ENCODE measurements around the gene B4GALNT1.
"Not testable (repeated sequence)": the region's sequence is repeated elsewhere in the genome, so short reads cannot be mapped to it uniquely, and the experiment has no call there.

B4GALNT1 gene

DNA sequence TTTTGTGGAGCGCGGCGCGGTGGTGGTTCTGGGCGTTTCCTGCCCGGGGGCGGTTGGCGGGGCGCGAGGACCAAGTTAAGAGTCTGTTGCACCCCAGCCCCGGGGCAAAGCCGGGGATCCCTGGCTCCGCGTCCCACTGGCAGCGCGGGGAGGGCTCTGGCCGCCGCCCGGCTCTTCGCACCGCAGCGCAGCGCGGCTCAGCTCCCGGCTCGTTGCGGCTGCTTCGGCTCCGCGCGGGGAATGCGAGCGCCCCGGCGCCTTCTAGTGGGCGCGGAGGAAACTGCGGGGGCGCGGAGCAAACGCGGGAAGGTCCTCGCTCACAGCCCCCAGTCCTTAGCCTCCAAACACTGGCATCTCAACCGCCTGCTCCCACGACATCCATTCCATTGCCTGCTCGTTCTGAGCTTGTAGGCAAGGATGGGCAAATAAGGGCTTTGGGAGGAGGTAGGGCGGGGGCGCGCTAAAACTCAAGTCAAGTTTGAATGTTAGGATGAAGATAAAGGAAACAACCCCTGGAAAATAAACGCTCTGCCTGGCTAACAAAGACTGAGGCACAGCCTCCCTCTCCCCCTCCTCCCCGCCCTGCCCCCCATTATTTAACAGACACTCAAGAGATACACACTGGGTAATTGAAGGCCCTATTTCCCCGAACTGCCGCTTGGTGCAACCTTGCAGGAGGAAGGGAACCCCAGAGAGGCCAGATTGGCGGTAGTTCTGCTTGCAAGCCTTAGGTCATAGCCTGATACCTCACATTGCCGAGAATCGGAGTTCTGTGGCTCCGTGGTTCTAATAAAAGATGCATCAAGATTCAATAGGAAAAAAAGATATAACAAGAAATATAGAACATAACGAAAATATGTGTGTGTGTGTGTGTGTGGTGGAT, at the start of gene B4GALNT1:
B4GALNT1 (minus strand) TSS at position 244 of the 883 bp plus-strand sequence. CDS start 1,069 bp downstream, outside the sequence.
- DNase-seq (ENCODE audit: low read depth): no peak
- H3K4me3 ChIP-seq (ENCODE audit: low read depth, low read length): peak within 1 kb of the TSS; percentile 54

DNA sequence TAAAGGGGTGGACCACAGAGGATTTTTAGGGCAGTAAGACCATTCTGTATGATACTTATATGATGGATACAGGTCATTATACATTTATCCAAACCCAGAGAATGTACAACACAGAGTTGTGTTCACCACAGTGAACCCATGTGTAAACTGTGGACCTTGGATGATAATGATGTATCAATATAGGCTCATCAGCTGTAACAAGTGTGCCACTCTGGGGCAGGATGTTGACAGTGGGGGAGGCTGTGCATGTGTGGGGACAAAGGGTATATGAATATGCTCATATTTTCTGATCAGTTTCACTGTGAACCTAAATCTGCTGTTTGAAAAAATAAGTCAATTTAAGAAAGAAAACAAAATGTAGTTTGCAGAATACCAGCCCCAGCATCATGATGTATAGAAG, 46.7 kb upstream of the B4GALNT1 start:
- DNase-seq (ENCODE audit: low read depth): no peak
- no peak overlapping the region for H3K4me3 ChIP-seq (ENCODE audit: low read depth, low read length)

DNA sequence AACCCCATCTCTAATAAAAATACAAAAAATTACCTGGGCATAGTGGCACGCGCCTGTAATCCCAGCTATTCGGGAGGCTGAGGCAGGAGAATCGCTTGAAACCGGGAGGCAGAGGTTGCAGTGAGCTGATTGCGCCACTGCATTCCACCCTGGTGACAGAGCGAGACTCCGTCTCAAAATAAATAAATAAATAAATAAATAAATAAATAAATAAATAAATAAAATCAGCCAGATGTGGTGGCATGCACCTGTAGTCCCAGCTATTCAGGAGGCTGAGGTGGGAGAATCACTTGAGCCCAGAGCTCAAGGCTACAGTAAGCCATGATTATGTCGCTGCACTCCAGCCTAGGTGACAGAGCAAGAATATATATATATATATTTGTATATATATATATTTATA, 44.9 kb upstream of the B4GALNT1 start:
- DNase-seq (ENCODE audit: low read depth); H3K4me3 ChIP-seq (ENCODE audit: low read depth, low read length): not testable (repeated sequence)

DNA sequence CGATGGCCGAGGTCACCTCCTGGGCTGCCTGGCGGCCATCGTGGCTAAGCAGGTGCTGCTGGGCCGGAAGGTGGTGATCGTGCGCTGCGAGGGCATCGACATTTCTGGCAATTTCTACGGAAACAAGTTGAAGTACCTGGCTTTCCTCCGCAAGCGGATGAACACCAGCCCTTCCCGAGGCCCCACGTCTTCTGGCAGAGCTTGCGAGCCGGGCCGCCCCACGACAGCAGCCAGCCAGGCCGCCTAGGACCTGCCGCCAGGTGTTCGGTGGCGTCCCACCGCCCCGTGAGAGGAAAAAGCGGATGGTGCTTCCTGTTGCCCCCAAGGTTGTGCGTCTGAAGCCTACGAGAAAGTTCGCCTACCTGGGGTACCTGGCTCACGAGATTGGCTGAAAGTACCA, 41.7 kb upstream of the B4GALNT1 start:
- H3K4me3 ChIP-seq (ENCODE audit: low read depth, low read length): no peak overlapping the region
- no peak for DNase-seq (ENCODE audit: low read depth)

DNA sequence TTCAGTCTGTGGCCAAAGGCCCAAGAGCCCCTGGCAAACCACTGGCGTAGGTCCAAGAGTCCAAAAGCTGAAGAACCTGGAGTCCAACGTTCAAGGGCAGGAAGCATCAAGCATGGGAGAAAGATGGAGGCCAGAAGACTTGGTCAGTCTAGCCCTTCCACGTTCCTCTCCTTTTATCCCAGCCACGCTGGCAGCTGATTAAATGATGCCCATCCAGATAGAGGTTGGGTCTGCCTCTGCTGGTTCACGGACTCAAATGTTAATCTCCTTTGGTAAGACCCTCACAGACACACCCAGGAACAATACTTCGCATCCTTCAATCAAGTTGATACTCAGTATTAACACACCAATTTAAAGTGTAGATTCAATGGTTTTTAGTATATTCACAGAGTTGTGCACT, 39.8 kb upstream of the B4GALNT1 start:
- H3K4me3 ChIP-seq (ENCODE audit: low read depth, low read length): no peak overlapping the region
- DNase-seq (ENCODE audit: low read depth): no peak

DNA sequence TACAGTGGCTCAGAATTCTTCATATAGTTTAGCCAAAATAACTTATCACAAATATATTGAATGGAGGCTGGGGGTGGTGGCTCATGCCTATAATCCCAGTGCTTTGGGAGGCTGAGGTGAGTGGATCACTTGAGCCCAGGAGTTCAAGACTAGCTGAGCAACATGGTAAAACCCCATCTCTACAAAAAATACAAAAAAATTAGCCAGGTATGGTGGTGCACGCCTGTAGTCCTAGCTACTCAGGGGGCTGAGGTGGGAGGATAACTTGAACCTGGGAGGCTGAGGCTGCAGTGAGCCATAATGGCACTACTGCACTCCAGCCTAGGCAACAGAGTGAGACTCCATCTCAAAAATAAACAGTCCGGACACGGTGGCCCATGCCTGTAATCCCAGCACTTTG, 38.8 kb upstream of the B4GALNT1 start:
- not testable (repeated sequence) for DNase-seq (ENCODE audit: low read depth); H3K4me3 ChIP-seq (ENCODE audit: low read depth, low read length)

DNA sequence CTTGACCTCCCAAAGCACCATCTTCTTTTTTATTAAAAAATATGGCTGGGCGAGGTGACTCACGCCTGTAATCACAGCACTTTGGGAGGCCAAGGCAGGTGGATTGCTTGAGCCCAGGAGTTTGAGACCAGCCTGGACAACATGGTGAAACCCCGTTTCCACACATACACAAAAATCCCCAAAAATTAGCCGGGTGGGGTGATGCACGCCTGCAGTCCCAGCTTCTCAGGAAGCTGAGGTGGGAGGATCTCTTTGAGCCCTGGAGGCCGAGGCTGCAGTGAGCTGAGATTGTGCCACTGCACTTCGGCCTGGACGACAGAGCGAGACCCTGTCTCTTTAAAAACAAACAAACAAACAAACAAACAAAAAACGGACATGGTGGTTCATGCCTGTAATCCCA, 36.7 kb upstream of the B4GALNT1 start:
- not testable (repeated sequence) for H3K4me3 ChIP-seq (ENCODE audit: low read depth, low read length)

DNA sequence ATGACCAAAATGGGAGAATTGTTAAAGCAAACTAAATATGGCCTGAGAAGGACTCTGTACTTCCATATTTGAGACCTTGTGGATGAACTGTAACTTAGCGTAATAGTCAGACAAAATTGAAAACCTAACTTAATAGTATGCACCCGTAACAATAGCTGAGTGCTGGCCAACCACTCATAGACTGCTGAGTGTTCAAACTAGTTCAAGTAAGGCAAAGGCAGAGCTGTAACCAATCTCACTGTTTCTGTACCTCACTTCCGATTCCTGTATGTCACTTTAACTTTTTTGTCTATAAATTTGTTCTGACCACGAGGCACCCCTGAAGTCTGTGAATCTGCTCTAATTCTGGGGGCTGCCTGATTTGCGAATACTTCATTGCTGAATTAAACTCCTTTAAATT, 33.9 kb upstream of the B4GALNT1 start:
- no peak for DNase-seq (ENCODE audit: low read depth)
- H3K4me3 ChIP-seq (ENCODE audit: low read depth, low read length): no peak overlapping the region

More for the DNA sequence above, 36.7 kb upstream of the B4GALNT1 start:
- not testable (repeated sequence) for DNase-seq (ENCODE audit: low read depth)

DNA sequence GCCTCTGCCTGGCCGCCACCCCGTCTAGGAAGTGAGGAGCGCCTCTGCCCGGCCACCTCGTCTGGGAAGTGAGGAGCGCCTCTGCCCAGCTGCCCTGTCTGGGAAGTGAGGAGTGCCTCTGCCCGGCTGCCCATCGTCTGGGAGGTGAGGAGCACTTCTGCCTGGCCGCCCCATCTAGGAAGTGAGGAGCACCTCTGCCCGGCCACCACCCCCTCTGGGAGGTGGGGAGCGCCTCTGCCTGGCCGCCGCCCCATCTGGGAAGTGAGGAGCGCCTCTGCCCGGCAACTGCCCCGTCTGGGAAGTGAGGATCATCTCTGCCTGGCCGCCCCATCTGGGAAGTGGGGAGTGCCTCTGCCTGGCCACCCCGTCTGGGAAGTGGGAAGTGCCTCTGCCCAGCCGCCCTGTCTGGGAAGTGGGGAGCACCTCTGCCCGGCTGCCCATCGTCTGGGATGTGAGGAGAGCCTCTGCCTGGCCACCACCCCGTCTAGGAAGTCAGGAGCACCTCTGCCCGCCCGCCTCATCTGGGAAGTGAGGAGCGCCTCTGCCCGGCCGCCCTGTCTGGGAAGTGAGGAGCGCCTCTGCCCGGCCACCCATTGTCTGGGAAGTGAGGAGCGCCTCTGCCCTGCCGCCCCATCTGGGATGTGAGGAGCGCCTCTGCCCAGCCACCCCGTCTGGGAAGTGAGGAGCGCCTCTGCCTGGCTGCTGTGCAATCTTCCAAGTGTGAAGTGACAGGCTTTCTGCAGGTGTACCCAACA, 32.2 kb upstream of the B4GALNT1 start:
- H3K4me3 ChIP-seq (ENCODE audit: low read depth, low read length); DNase-seq (ENCODE audit: low read depth): not testable (repeated sequence)

DNA sequence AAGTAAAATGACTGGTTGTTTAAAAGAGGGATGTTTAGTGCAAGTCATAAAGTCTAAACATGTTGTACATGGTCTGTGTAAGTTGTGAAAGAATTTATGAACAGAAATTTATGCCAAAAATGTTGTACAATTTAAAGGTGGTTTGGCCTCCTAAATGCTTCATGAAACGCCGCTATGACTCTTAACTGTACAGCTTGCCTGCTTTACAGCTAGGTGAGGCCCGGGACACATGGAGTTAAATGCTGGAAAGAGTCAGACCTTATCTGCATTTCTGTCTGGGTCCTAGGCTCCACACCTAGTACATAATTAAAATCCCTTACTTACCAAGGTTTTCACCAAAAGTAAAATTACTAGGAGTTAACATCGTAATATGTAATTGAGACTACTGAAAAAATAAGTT, 28.4 kb upstream of the B4GALNT1 start:
- no peak for DNase-seq (ENCODE audit: low read depth)
- no peak overlapping the region for H3K4me3 ChIP-seq (ENCODE audit: low read depth, low read length)

DNA sequence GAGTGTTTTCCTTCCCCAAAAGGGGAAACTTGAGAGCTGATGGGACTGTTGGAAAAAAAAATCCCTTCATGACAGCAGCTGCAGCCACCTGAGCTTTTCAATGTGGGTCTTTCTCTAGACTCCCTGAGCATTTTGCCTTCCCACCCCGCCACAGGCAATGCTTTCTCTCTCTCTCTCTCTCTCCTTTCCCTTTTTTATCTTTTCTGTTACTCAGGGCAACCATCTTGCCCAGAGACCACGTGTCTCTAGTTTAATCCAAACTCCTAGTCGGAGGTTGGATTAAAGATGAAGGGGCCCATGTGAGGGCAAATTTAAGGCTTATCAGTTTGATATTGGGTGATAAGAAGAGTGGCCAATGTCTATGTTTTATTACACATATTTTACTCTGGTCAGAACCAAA, 25.9 kb upstream of the B4GALNT1 start:
- DNase-seq (ENCODE audit: low read depth): no peak
- no peak overlapping the region for H3K4me3 ChIP-seq (ENCODE audit: low read depth, low read length)

DNA sequence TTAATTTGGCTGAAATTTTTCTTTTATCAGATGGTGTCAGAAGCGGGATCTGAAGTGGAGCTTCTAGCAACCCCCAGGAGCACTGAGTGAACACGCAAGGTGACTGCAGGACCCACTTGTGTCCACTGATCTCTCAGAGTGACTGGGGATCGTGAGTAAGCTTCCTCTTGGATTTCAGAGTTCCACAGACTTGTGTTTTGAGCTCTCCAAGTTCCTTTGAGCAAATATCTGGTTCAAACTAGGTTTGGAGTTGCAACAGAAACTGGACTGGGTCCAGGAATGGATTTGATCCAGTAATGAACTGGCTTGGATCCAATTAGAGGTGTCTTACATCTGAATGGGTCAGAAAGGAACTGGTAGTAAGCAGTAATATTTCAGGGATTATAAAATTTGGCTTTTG, 24.7 kb upstream of the B4GALNT1 start:
- no peak overlapping the region for H3K4me3 ChIP-seq (ENCODE audit: low read depth, low read length)
- DNase-seq (ENCODE audit: low read depth): no peak

DNA sequence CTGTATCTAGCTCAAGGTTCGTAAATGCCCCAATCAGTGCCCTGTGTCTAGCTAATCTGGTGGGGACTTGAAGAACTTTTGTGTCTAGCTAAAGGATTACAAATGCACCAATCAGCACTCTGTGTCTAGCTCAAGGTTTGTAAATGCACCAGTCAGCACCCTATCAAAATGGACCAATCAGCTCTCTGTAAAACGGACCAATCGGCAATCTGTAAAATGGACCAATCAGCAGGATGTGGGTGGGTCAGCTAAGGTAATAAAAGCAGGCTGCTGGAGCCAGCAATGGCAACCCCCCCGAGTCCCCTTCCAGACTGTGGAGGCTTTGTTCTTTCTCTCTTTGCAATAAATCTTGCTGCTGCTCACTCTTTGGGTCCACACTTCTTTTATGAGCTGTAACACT, 23.4 kb upstream of the B4GALNT1 start:
- DNase-seq (ENCODE audit: low read depth); H3K4me3 ChIP-seq (ENCODE audit: low read depth, low read length): not testable (repeated sequence)

DNA sequence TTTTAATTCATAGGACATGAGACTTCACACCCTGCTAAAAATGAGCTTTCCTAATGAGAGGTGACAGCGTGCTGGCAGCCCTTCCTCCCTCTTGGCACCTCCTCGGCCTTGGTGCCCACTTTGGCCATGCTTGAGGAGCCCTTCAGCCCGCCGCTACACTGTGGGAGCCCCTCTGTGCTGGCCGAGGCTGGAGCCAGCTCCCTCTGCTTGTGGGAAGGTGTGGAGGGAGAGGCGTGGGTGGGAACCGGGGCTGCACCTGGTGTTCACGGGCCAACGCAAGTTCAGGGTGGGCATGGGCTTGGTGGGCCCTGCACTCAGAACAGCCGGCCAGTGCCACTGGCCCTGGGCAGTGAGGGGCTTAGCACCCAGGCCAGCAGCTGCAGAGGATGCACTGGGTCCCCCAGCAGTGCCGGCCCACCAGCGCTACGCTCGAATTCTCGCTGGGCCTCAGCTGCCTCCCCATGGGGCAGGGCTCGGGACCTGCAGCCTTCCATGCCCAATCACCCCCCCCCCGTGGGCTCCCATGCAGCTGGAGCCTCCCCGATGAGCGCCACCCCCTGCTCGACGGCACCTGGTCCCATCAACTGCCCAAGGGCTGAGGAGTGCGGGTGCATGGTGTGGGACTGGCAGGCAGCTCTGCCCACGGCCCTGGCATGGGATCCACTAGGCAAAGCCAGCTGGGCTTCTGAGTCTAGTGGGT, 22.7 kb upstream of the B4GALNT1 start:
- no peak for DNase-seq (ENCODE audit: low read depth)
- H3K4me3 ChIP-seq (ENCODE audit: low read depth, low read length): no peak overlapping the region

DNA sequence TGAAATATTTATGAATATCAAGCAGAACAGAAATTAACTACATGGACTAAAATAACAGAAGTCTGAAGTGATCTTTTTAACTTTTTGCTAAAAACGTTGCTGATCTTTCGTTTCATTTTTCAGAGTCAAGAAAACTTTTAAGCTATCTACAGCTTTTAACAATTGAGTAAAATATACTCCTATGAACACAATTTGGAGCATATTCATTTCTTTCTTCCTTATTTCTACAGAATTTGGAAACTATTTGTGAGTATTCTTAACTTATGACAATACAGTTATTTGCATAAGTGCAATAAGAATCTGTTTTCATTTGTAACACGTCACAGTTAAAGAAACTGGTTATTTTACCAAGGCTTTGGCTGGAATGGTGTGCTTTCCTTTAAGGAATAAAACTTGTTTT, 21.0 kb upstream of the B4GALNT1 start:
- no peak overlapping the region for H3K4me3 ChIP-seq (ENCODE audit: low read depth, low read length)
- no peak for DNase-seq (ENCODE audit: low read depth)

DNA sequence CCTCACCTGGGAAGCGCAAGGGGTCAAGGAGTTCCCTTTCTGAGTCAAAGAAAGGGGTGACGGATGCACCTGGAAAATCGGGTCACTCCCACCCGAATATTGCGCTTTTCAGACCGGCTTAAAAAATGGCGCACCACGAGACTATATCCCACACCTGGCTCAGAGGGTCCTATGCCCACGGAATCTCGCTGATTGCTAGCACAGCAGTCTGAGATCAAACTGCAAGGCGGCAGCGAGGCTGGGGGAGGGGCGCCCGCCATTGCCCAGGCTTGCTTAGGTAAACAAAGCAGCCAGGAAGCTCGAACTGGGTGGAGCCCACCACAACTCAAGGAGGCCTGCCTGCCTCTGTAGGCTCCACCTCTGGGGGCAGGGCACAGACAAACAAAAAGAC, 13.7 kb upstream of the B4GALNT1 start:
- H3K4me3 ChIP-seq (ENCODE audit: low read depth, low read length); DNase-seq (ENCODE audit: low read depth): not testable (repeated sequence)

DNA sequence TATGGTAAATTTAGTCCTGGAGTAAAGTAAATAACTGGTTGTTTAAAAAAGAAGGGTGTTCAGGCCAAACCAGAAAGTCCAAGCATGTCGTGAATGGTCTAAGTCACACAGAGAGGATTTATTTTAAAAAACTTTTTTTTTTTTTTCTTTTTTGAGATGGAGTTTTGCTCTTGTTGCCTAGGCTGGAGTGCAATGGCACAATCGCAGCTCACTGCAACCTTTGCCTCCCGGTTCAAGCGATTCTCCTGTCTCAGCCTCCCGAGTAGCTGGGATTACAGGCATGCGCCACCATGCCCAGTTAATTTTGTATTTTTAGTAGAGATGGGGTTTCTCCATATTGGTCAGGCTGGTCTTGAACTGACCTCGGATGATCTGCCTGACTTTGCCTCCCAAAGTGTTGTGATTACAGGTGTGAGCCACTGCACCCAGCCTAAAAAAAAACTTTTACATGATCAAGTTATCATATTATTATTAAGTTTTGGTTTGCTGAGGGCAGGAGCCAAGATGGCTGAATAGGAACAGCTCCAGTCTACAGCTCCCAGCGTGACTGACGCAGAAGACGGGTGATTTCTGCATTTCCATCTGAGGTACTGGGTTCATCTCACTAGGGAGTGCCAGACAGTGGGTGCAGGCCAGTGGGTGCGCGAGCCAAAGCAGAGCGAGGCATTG, 13.1 kb upstream of the B4GALNT1 start:
- not testable (repeated sequence) for DNase-seq (ENCODE audit: low read depth)

DNA sequence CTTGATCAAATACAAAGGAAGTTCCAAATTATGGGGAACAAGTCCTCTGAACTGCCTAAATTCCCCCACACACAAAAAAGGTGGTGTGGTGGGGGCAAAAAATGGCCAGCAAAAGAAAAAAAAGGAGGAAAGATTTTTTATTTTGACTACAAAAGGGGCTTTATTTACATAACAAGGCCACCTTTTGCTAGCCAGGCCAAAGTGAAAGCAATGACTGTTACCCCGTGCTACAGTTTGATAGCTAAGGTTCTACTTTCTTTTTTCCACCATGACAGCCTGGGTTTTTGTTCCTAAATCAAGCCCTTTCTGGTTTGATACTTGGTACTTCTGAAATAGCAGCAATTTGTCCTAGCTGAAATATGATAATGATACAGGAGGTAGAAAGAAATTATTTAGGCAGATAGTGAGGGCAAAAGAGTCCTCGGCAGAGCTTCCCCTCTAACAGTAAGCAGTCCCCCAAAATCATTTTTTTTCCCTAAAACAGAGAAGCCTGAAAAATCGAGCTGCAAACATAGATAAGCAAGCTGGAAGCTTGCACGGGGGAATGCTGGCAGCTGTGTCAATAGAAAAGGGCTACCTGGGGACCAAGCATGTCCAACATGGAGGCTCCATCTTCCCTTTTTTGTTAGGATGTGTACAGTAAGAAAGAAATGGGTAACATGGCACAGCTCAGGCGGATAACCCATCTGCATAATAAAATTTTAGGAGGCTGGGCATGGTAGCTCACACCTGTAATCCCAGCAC, 8.9 kb upstream of the B4GALNT1 start:
- DNase-seq (ENCODE audit: low read depth): no peak
- no peak overlapping the region for H3K4me3 ChIP-seq (ENCODE audit: low read depth, low read length)

More for the DNA sequence above, 13.1 kb upstream of the B4GALNT1 start:
- not testable (repeated sequence) for H3K4me3 ChIP-seq (ENCODE audit: low read depth, low read length)
